ENCODE data around the gene PLPPR1. TPM values are rescaled to one million over a fixed set of nuclear protein-coding genes. Genes with fewer than 3 reads are reported as not detected.

Gene PLPPR1
- total RNA-seq, 1 donor from 2014 or later: 3.2 TPM

GRCh38 chr9:101139082-101139481 is 110.6 kb downstream of the PLPPR1 start:
- no peaks in the 10 kb centered on the region for H3K27me3 Mint-ChIP-seq (ENCODE audit: insufficient read depth, low read depth)
- TF ChIP-seq EZH2 (IDR thresholded peaks at IDR 0.05) (no peak), CTCF (IDR thresholded peaks at IDR 0.05) (no peak), EZH2phosphoT487 (IDR thresholded peaks at IDR 0.05) (no peak)
- no peak overlapping the region for H3K9ac ChIP-seq
- H3K4me1 Mint-ChIP-seq: peaks cover 17% of the 10 kb centered on the region
- H3K9me3 Mint-ChIP-seq: no peaks in the 10 kb centered on the region
- H3K79me2 ChIP-seq (ENCODE audit: low read depth): no peaks in the 10 kb centered on the region
- H3K27ac Mint-ChIP-seq: no peak overlapping the region
- H4K20me1 ChIP-seq (ENCODE audit: low read depth): no peaks in the 10 kb centered on the region
- no peaks in the 10 kb centered on the region for H3K9me3 ChIP-seq (ENCODE audit: low read depth)
- H2AFZ ChIP-seq (replicated peaks): no peak overlapping the region
- no peak overlapping the region for H3K4me2 ChIP-seq
- no peaks in the 10 kb centered on the region for H3K36me3 Mint-ChIP-seq
- no peak for DNase-seq (ENCODE audit: low spot score)
- H3K4me3 Mint-ChIP-seq: no peak overlapping the region
- H3F3A ChIP-seq (ENCODE audit: low read depth): peaks cover 13% of the 10 kb centered on the region
- H3K4me1 ChIP-seq: peaks cover 33% of the 10 kb centered on the region
- H3K36me3 ChIP-seq: no peaks in the 10 kb centered on the region
- H3K4me3 ChIP-seq: no peak overlapping the region
- no peak overlapping the region for H3K27ac ChIP-seq
- no peaks in the 10 kb centered on the region for H3K27me3 ChIP-seq

GRCh38 chr9:101140764-101141163 is 112.2 kb downstream of the PLPPR1 start:
- H3K4me1 Mint-ChIP-seq: peaks cover 7% of the 10 kb centered on the region
- H2AFZ ChIP-seq (replicated peaks): no peak overlapping the region
- H3F3A ChIP-seq (ENCODE audit: low read depth): peaks cover 8% of the 10 kb centered on the region
- no peak overlapping the region for H3K9ac ChIP-seq
- H3K4me1 ChIP-seq: peaks cover 22% of the 10 kb centered on the region
- no peak overlapping the region for H3K4me2 ChIP-seq
- H3K9me3 ChIP-seq (ENCODE audit: low read depth): no peaks in the 10 kb centered on the region
- no peak for TF ChIP-seq EZH2phosphoT487 (IDR thresholded peaks at IDR 0.05)
- no peak for TF ChIP-seq EZH2 (IDR thresholded peaks at IDR 0.05)
- TF ChIP-seq CTCF (IDR thresholded peaks at IDR 0.05): no peak
- H3K4me3 Mint-ChIP-seq: no peak overlapping the region
- no peak overlapping the region for H3K27ac ChIP-seq
- H3K27me3 ChIP-seq: no peaks in the 10 kb centered on the region
- no peaks in the 10 kb centered on the region for H3K9me3 Mint-ChIP-seq
- H3K36me3 Mint-ChIP-seq: no peaks in the 10 kb centered on the region
- H3K36me3 ChIP-seq: no peaks in the 10 kb centered on the region
- H3K27me3 Mint-ChIP-seq (ENCODE audit: insufficient read depth, low read depth): no peaks in the 10 kb centered on the region
- no peak for DNase-seq (ENCODE audit: low spot score)
- no peaks in the 10 kb centered on the region for H3K79me2 ChIP-seq (ENCODE audit: low read depth)
- H3K27ac Mint-ChIP-seq: no peak overlapping the region
- H4K20me1 ChIP-seq (ENCODE audit: low read depth): no peaks in the 10 kb centered on the region
- no peak overlapping the region for H3K4me3 ChIP-seq

GRCh38 chr9:101146508-101146907 is 118.0 kb downstream of the PLPPR1 start:
- no peaks in the 10 kb centered on the region for H3K27me3 ChIP-seq
- peaks cover 4% of the 10 kb centered on the region for H3K9me3 ChIP-seq (ENCODE audit: low read depth)
- H3K27ac Mint-ChIP-seq: no peak overlapping the region
- no peak overlapping the region for H3K27ac ChIP-seq
- peaks cover 12% of the 10 kb centered on the region for H3K9me3 Mint-ChIP-seq
- peaks cover 36% of the 10 kb centered on the region for H3F3A ChIP-seq (ENCODE audit: low read depth)
- H3K4me3 ChIP-seq: no peak overlapping the region
- DNase-seq (ENCODE audit: low spot score): no peak
- H3K79me2 ChIP-seq (ENCODE audit: low read depth): no peaks in the 10 kb centered on the region
- peaks cover 2% of the 10 kb centered on the region for H3K27me3 Mint-ChIP-seq (ENCODE audit: insufficient read depth, low read depth)
- no peaks in the 10 kb centered on the region for H4K20me1 ChIP-seq (ENCODE audit: low read depth)
- H2AFZ ChIP-seq (replicated peaks): no peak overlapping the region
- H3K4me2 ChIP-seq: no peak overlapping the region
- H3K4me3 Mint-ChIP-seq: no peak overlapping the region
- H3K4me1 Mint-ChIP-seq: peaks cover 12% of the 10 kb centered on the region
- peaks cover 43% of the 10 kb centered on the region for H3K4me1 ChIP-seq
- H3K36me3 Mint-ChIP-seq: no peaks in the 10 kb centered on the region
- TF ChIP-seq CTCF (IDR thresholded peaks at IDR 0.05): no peak
- no peak for TF ChIP-seq EZH2 (IDR thresholded peaks at IDR 0.05)
- TF ChIP-seq EZH2phosphoT487 (IDR thresholded peaks at IDR 0.05): no peak
- H3K36me3 ChIP-seq: peaks cover 13% of the 10 kb centered on the region
- H3K9ac ChIP-seq: no peak overlapping the region

Measured in neural progenitor cell (in vitro differentiated cells).